Type B pancreatic cell (in vitro differentiated cells): ENCODE measurements around the gene CNTN1. TPM values are rescaled to one million over a fixed set of nuclear protein-coding genes. Genes with fewer than 3 reads are reported as not detected.

ENCODE experiments used
- DNase-seq: peaks from one replicate; pipeline ENCODE4 v3.0.0; 2021; ENCODE audit warnings: mixed read lengths; ENCODE audit not compliant: unreplicated experiment; ENCODE audit errors: extremely low spot score
- H3K27ac Mint-ChIP-seq: 2 replicates; pipeline ENCODE4 v1.8.0; 2021; ENCODE audit warnings: mild to moderate bottlenecking, mixed read lengths
- H3K27me3 Mint-ChIP-seq: 2 replicates; pipeline ENCODE4 v1.8.0; 2021; ENCODE audit warnings: mixed read lengths
- H3K36me3 Mint-ChIP-seq: 2 replicates; pipeline ENCODE4 v1.8.0; 2021; ENCODE audit warnings: mixed read lengths
- H3K4me1 Mint-ChIP-seq: one replicate; pipeline ENCODE4 v1.8.0; 2021; ENCODE audit warnings: mixed read lengths; ENCODE audit not compliant: unreplicated experiment
- H3K4me3 Mint-ChIP-seq: 2 replicates; pipeline ENCODE4 v1.8.0; 2021; ENCODE audit warnings: mild to moderate bottlenecking, mixed read lengths
- H3K9me3 Mint-ChIP-seq: 2 replicates; pipeline ENCODE4 v1.8.0; 2021; ENCODE audit warnings: mixed read lengths
- CTCF ChIP-seq: fragments of 200-600 bp; sonication (generic); conservative IDR thresholded peaks from 2 replicates; pipeline ENCODE4 v1.5.0; 2021; ENCODE audit warnings: antibody characterized with exemption, mild to moderate bottlenecking
- total RNA-seq: library from RNA; stranded (reverse); gene quantifications from 2 replicates; pipeline ENCODE4 v1.2.1, GENCODE V29; 2021; ENCODE audit warnings: low replicate concordance

Gene CNTN1
- total RNA-seq, 1 donor from 2014 or later = 19.3 TPM

GRCh38 chr12:40911676-40912075 is 219.4 kb downstream of the CNTN1 start:
- Mint-ChIP-seq H3K4me1 (no peaks in the 10 kb centered on the region), H3K36me3 (no peaks in the 10 kb centered on the region), H3K9me3 (no peaks in the 10 kb centered on the region), H3K27ac (no peak overlapping the region), H3K4me3 (no peak overlapping the region), H3K27me3 (no peaks in the 10 kb centered on the region)
- TF ChIP-seq CTCF = no peak
- DNase-seq = no peak

- Mint-ChIP-seq H3K27ac (no peak overlapping the region), H3K36me3 (no peaks in the 10 kb centered on the region), H3K4me1 (no peaks in the 10 kb centered on the region), H3K4me3 (no peak overlapping the region), H3K27me3 (no peaks in the 10 kb centered on the region), H3K9me3 (no peaks in the 10 kb centered on the region)
- DNase-seq = no peak
- no peak for TF ChIP-seq CTCF
These were observed 222.9 kb downstream of the CNTN1 start for GRCh38 chr12:40915172-40915571.

- no peaks in the 10 kb centered on the region for H3K4me1 Mint-ChIP-seq
- no peaks in the 10 kb centered on the region for H3K9me3 Mint-ChIP-seq
- no peaks in the 10 kb centered on the region for H3K27me3 Mint-ChIP-seq
- DNase-seq = no peak
- H3K4me3 Mint-ChIP-seq = no peak overlapping the region
- TF ChIP-seq CTCF = no peak
- H3K36me3 Mint-ChIP-seq = no peaks in the 10 kb centered on the region
- H3K27ac Mint-ChIP-seq = no peak overlapping the region
These were observed 225.3 kb downstream of the CNTN1 start for GRCh38 chr12:40917561-40917960.

GRCh38 chr12:40921563-40922163 is 229.4 kb downstream of the CNTN1 start:
- Mint-ChIP-seq H3K36me3 (no peaks in the 10 kb centered on the region), H3K27me3 (no peaks in the 10 kb centered on the region), H3K27ac (no peak overlapping the region), H3K4me1 (no peaks in the 10 kb centered on the region), H3K9me3 (no peaks in the 10 kb centered on the region), H3K4me3 (no peak overlapping the region)
- TF ChIP-seq CTCF = peak; percentile 94
- DNase-seq = no peak

- H3K27ac Mint-ChIP-seq = no peak overlapping the region
These were observed 245.7 kb downstream of the CNTN1 start for GRCh38 chr12:40937891-40938290.

More at GRCh38 chr12:40937891-40938290, 245.7 kb downstream of the CNTN1 start:
- H3K9me3 Mint-ChIP-seq = no peaks in the 10 kb centered on the region
- no peaks in the 10 kb centered on the region for H3K4me1 Mint-ChIP-seq
- H3K27me3 Mint-ChIP-seq = no peaks in the 10 kb centered on the region
- H3K4me3 Mint-ChIP-seq = no peak overlapping the region
- TF ChIP-seq CTCF = no peak
- DNase-seq = no peak
- H3K36me3 Mint-ChIP-seq = no peaks in the 10 kb centered on the region
